ENCODE measurements around the gene ANKRD42. TPM values are rescaled to one million over a fixed set of nuclear protein-coding genes. Genes with fewer than 3 reads are reported as not detected.

ANKRD42 gene
- total and polyA plus RNA-seq, 2 donors (not counting 1 experiment from before 2014, with no cell fraction given): 6.5 to 17.5 TPM

- Histone ChIP-seq H3K9me3 (ENCODE audit: control insufficient read depth, insufficient read depth, low read depth, low read length) (no peaks in the 10 kb centered on the region), H4K20me1 (ENCODE audit: control insufficient read depth, extremely low read depth, insufficient read depth, low read length) (peaks cover 2% of the 10 kb centered on the region), H3K4me3 (replicated peaks in 1 of 4; ENCODE audit: control extremely low read depth in 1 of 4, insufficient read depth in 1 of 4, low read depth in 3 of 4, low read length in 4 of 4) (no peak overlapping the region), H3K36me3 (ENCODE audit: control insufficient read depth, insufficient read depth, low read length) (no peaks in the 10 kb centered on the region), H3K9ac (ENCODE audit: insufficient read depth, low read length) (no peak overlapping the region), H3K4me1 (ENCODE audit: control insufficient read depth, extremely low read depth, insufficient read depth, low read length) (no peaks in the 10 kb centered on the region), H3K27ac (ENCODE audit: insufficient read depth, low read length) (no peak overlapping the region), H3K4me2 (ENCODE audit: extremely low read depth, insufficient read depth, low read length) (no peak overlapping the region), H2AFZ (ENCODE audit: low read length) (no peak overlapping the region), H3K27me3 (ENCODE audit: control insufficient read depth, insufficient read depth, low read length) (no peaks in the 10 kb centered on the region), H3K79me2 (ENCODE audit: control insufficient read depth, insufficient read depth, low read length) (no peaks in the 10 kb centered on the region)
- TF ChIP-seq EZH2 (IDR thresholded peaks at IDR 0.05; ENCODE audit: low read length, missing control alignments) (no peak), CTCF (conservative IDR thresholded peaks at IDR 0.05 in 1 of 2, IDR thresholded peaks at IDR 0.05 in 1 of 2; ENCODE audit: low read depth in 1 of 2, low read length in 2 of 2) (peak; percentile 50 to 75)
- DNase-seq (ENCODE audit: low read depth in 2 of 2): peak; percentile 70 to 77
Measured at GRCh38 chr11:83241291-83241946, 47.9 kb downstream of the ANKRD42 start.

- no peaks in the 10 kb centered on the region for H3K4me1 ChIP-seq (ENCODE audit: control insufficient read depth, extremely low read depth, insufficient read depth, low read length)
- H3K9ac ChIP-seq (ENCODE audit: insufficient read depth, low read length): no peak overlapping the region
- DNase-seq (ENCODE audit: low read depth in 2 of 2): no peak
- H2AFZ ChIP-seq (ENCODE audit: low read length): no peak overlapping the region
- no peak overlapping the region for H3K27ac ChIP-seq (ENCODE audit: insufficient read depth, low read length)
- H3K4me3 ChIP-seq (replicated peaks in 1 of 4; ENCODE audit: control extremely low read depth in 1 of 4, insufficient read depth in 1 of 4, low read depth in 3 of 4, low read length in 4 of 4): no peak overlapping the region
- H3K79me2 ChIP-seq (ENCODE audit: control insufficient read depth, insufficient read depth, low read length): no peaks in the 10 kb centered on the region
- H3K36me3 ChIP-seq (ENCODE audit: control insufficient read depth, insufficient read depth, low read length): no peaks in the 10 kb centered on the region
- no peaks in the 10 kb centered on the region for H3K27me3 ChIP-seq (ENCODE audit: control insufficient read depth, insufficient read depth, low read length)
- no peaks in the 10 kb centered on the region for H3K9me3 ChIP-seq (ENCODE audit: control insufficient read depth, insufficient read depth, low read depth, low read length)
- H4K20me1 ChIP-seq (ENCODE audit: control insufficient read depth, extremely low read depth, insufficient read depth, low read length): no peaks in the 10 kb centered on the region
- TF ChIP-seq EZH2 (IDR thresholded peaks at IDR 0.05; ENCODE audit: low read length, missing control alignments): no peak
- TF ChIP-seq CTCF (conservative IDR thresholded peaks at IDR 0.05 in 1 of 2, IDR thresholded peaks at IDR 0.05 in 1 of 2; ENCODE audit: low read depth in 1 of 2, low read length in 2 of 2): no peak
- H3K4me2 ChIP-seq (ENCODE audit: extremely low read depth, insufficient read depth, low read length): no peak overlapping the region
Measured at GRCh38 chr11:83249445-83249844, 55.9 kb downstream of the ANKRD42 start.

- H3K9ac ChIP-seq (ENCODE audit: insufficient read depth, low read length): no peak overlapping the region
- H3K27ac ChIP-seq (ENCODE audit: insufficient read depth, low read length): no peak overlapping the region
- DNase-seq (ENCODE audit: low read depth in 2 of 2): peak; percentile 46 to 75
- no peaks in the 10 kb centered on the region for H3K36me3 ChIP-seq (ENCODE audit: control insufficient read depth, insufficient read depth, low read length)
- TF ChIP-seq EZH2 (IDR thresholded peaks at IDR 0.05; ENCODE audit: low read length, missing control alignments) (no peak), CTCF (conservative IDR thresholded peaks at IDR 0.05 in 1 of 2, IDR thresholded peaks at IDR 0.05 in 1 of 2; ENCODE audit: low read depth in 1 of 2, low read length in 2 of 2) (peak; percentile 74 to 79)
- H4K20me1 ChIP-seq (ENCODE audit: control insufficient read depth, extremely low read depth, insufficient read depth, low read length): no peaks in the 10 kb centered on the region
- no peak overlapping the region for H2AFZ ChIP-seq (ENCODE audit: low read length)
- H3K4me2 ChIP-seq (ENCODE audit: extremely low read depth, insufficient read depth, low read length): no peak overlapping the region
- H3K79me2 ChIP-seq (ENCODE audit: control insufficient read depth, insufficient read depth, low read length): no peaks in the 10 kb centered on the region
- H3K4me1 ChIP-seq (ENCODE audit: control insufficient read depth, extremely low read depth, insufficient read depth, low read length): no peaks in the 10 kb centered on the region
- H3K9me3 ChIP-seq (ENCODE audit: control insufficient read depth, insufficient read depth, low read depth, low read length): no peaks in the 10 kb centered on the region
- no peak overlapping the region for H3K4me3 ChIP-seq (replicated peaks in 1 of 4; ENCODE audit: control extremely low read depth in 1 of 4, insufficient read depth in 1 of 4, low read depth in 3 of 4, low read length in 4 of 4)
- H3K27me3 ChIP-seq (ENCODE audit: control insufficient read depth, insufficient read depth, low read length): no peaks in the 10 kb centered on the region
Measured at GRCh38 chr11:83249972-83250593, 56.6 kb downstream of the ANKRD42 start.
